Coronary artery (tissue), 2 donors: ENCODE data around the gene ANXA7.

Source experiments
- DNase-seq: peaks from one replicate; pipeline ENCODE4 v3.0.0-alpha.2; 2017; ENCODE audit warnings: low spot score
- H3K27ac ChIP-seq, 2 donors: fragments of 200-600 bp; sonication (generic); one replicate each; pipeline ENCODE4 v1.5.1; 2016 to 2019
- H3K4me3 ChIP-seq: fragments of 200-600 bp; sonication (generic); 2 replicates; pipeline ENCODE4 v1.5.1; 2016; ENCODE audit warnings: mild to moderate bottlenecking, moderate library complexity
- CTCF ChIP-seq: fragments of 200-600 bp; sonication (generic); IDR thresholded peaks from one replicate; pipeline ENCODE4 v1.5.1; 2019; ENCODE audit warnings: antibody characterized with exemption

Gene ANXA7

GRCh38 chr10:73446926-73447325 is 33.1 kb upstream of the ANXA7 start:
- Histone ChIP-seq H3K4me3 (no peak overlapping the region), H3K27ac (no peak overlapping the region)
- DNase-seq, result no peak
- TF ChIP-seq CTCF, result no peak

GRCh38 chr10:73444457-73444856 is 30.6 kb upstream of the ANXA7 start:
- no peak overlapping the region for H3K4me3 ChIP-seq
- DNase-seq, result no peak
- TF ChIP-seq CTCF, result no peak
- H3K27ac ChIP-seq, result no peak overlapping the region

GRCh38 chr10:73439605-73440312 is 25.9 kb upstream of the ANXA7 start:
- DNase-seq, result no peak
- no peak overlapping the region for H3K4me3 ChIP-seq
- TF ChIP-seq CTCF, result no peak
- H3K27ac ChIP-seq, result no peak overlapping the region

- no peak for TF ChIP-seq CTCF
- Histone ChIP-seq H3K27ac (no peak overlapping the region), H3K4me3 (no peak overlapping the region)
- DNase-seq, result no peak
These were observed 25.2 kb upstream of the ANXA7 start for GRCh38 chr10:73439055-73439454.

- H3K27ac ChIP-seq, result no peak within 1 kb of the TSS
- no peak for TF ChIP-seq CTCF
- no peak within 1 kb of the TSS for H3K4me3 ChIP-seq
These were observed 19.6 kb upstream of the ANXA7 start, which contains the start of gene MSS51 for GRCh38 chr10:73433538-73433867. Gene MSS51, minus strand, starts transcription at chr10:73433561. Its CDS starts 5,277 bp downstream, at chr10:73428284.

GRCh38 chr10:73432646-73433537 is 19.0 kb upstream of the ANXA7 start:
- no peak for TF ChIP-seq CTCF
- no peak overlapping the region for H3K4me3 ChIP-seq
- H3K27ac ChIP-seq, result no peak overlapping the region
- no peak for DNase-seq

More at GRCh38 chr10:73433538-73433867, 19.6 kb upstream of the ANXA7 start, which contains the start of gene MSS51:
- no peak for DNase-seq
